Measurements from ENCODE around the gene TBX4. TPM values are rescaled to one million over a fixed set of nuclear protein-coding genes. Genes with fewer than 3 reads are reported as not detected.
"Not testable (repeated sequence)": the region's sequence is repeated elsewhere in the genome, so short reads cannot be mapped to it uniquely, and the experiment has no call there.

Gene TBX4
- total RNA-seq, 1 experiment from 2014 or later = not detected

DNA sequence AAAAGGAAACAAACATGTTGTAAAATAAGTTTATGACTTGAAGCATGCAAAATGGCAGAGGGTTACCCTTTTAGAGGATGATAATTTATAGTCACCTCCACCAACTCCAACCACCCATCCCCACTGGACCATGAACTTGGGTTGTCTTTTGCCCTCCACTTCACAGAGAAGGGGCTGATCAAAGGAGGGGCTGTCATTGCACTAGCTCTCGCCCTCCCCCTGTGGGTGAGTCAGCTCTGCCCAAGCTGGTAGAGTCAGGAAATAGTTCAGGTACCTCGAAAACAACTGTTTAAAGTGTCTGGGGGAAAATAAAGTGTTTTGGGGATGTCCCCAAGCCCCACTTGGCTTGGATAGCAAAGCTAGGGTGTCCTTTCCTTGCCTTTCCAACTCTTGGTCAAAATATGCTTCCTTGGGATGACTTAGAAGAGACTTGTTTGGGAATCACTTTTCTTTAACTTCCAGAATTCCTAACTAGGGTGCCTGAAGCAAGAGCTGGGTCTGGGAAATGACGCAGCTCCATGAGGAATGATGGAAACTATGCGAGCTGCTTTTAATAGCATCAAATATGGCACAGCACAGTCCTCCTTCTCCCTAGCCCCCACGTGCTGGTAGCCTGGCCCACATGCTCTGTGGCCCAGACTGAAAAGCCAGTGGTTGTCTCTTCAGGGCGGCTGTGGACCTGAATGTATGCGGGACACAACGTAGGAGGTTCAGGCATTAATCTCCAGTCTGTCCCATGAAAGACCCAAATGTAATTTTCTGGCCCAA lies 40.7 kb downstream of the TBX4 start:
- Histone ChIP-seq H3K27ac (no peak overlapping the region), H3K9me3 (ENCODE audit: insufficient read depth, low read depth) (no peaks in the 10 kb centered on the region), H3K9me2 (ENCODE audit: insufficient read depth) (no peaks in the 10 kb centered on the region), H3K27me3 (ENCODE audit: insufficient read depth, low read depth) (no peaks in the 10 kb centered on the region), H2AFZ (no peak overlapping the region), H3K36me3 (ENCODE audit: low read depth) (no peaks in the 10 kb centered on the region), H4K20me1 (ENCODE audit: insufficient read depth) (no peaks in the 10 kb centered on the region), H3K79me2 (ENCODE audit: low read depth) (no peaks in the 10 kb centered on the region), H3F3A (ENCODE audit: insufficient read depth, low read depth) (peaks cover 3% of the 10 kb centered on the region; the same call in 1 of the 2 replicates), H3K4me2 (no peak overlapping the region), H3K4me3 (no peak overlapping the region), H3K4me1 (replicated peaks; ENCODE audit: insufficient read depth) (peaks cover 17% of the 10 kb centered on the region)
- DNase-seq = no peak
- TF ChIP-seq EZH2 (IDR thresholded peaks at IDR 0.05; ENCODE audit: low read depth) = no peak
- TF ChIP-seq, protein P1, sequence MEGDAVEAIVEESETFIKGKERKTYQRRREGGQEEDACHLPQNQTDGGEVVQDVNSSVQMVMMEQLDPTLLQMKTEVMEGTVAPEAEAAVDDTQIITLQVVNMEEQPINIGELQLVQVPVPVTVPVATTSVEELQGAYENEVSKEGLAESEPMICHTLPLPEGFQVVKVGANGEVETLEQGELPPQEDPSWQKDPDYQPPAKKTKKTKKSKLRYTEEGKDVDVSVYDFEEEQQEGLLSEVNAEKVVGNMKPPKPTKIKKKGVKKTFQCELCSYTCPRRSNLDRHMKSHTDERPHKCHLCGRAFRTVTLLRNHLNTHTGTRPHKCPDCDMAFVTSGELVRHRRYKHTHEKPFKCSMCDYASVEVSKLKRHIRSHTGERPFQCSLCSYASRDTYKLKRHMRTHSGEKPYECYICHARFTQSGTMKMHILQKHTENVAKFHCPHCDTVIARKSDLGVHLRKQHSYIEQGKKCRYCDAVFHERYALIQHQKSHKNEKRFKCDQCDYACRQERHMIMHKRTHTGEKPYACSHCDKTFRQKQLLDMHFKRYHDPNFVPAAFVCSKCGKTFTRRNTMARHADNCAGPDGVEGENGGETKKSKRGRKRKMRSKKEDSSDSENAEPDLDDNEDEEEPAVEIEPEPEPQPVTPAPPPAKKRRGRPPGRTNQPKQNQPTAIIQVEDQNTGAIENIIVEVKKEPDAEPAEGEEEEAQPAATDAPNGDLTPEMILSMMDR (conservative IDR thresholded peaks at IDR 0.05) = no peak
- BruUV-seq (replicated peaks) = no TSS peak
- CTCF ChIA-PET = no interaction called here
- POLR2A ChIA-PET (ENCODE audit: unreplicated experiment) = interaction anchor here (0.6 kb wide), 1 partner anchor 10 kb away, joined by 3 read pairs; no protein-coding TSS in a partner anchor
- intact Hi-C loops (cut with micrococcal nuclease; ENCODE audit: unreplicated experiment) = no loop called here

GRCh38 chr17:61493830-61494324 lies 41.7 kb downstream of the TBX4 start:
- H3K4me3 ChIP-seq; intact Hi-C loops (cut with micrococcal nuclease; ENCODE audit: unreplicated experiment); H3K36me3 ChIP-seq (ENCODE audit: low read depth); H3F3A ChIP-seq (ENCODE audit: insufficient read depth, low read depth); H4K20me1 ChIP-seq (ENCODE audit: insufficient read depth); H3K79me2 ChIP-seq (ENCODE audit: low read depth); DNase-seq; H3K4me2 ChIP-seq; H3K9me2 ChIP-seq (ENCODE audit: insufficient read depth); H3K27ac ChIP-seq; CTCF ChIA-PET; H3K27me3 ChIP-seq (ENCODE audit: insufficient read depth, low read depth); H3K9me3 ChIP-seq (ENCODE audit: insufficient read depth, low read depth); H2AFZ ChIP-seq; BruUV-seq (replicated peaks): not testable (repeated sequence)
- POLR2A ChIA-PET (ENCODE audit: unreplicated experiment) = interaction anchor here (0.6 kb wide), 1 partner anchor 1223 kb away, joined by 5 read pairs; no protein-coding TSS in a partner anchor
- H3K4me1 ChIP-seq (replicated peaks; ENCODE audit: insufficient read depth) = peaks cover 17% of the 10 kb centered on the region

DNA sequence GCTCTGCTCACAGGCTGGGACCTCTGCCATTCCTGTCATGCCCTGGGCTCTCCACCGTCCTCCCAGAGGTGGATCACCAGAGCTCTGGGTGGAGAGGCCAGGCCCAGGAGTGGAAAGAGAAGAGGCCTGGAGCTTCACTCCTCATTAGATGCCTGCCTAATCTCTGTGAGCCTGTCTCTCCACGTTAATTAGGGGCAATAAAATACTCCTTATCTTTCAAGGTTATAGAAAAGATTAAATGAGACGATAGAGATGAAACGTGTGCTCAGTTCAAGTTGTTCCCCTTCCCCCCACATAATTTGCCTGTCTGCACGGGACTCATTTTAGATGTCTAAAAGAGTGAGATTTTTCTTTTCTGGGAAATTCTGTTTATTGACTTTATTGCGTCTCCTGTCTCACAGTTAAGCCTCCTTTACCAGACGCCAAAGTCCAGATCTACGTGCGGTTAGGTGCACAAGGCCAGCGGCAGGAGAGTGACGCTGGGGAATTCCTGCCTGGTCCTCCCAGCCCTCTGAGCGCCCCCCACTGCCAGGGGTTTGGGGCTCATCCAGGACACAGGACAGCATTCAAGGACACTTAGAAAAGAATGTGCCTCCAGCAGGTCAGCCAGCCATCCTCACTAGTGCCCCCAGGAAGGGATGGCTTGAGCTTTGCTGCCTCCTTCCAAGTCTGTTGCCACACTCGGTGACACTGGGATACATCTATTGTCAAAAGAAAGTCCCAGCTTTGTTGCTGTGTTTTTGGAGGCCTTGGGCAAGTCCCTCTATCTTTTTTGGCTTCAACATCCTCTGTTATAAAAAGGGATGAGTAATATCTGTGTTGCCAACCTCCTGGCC lies 42.3 kb downstream of the TBX4 start:
- no peak for DNase-seq
- no peaks in the 10 kb centered on the region for H3K9me2 ChIP-seq (ENCODE audit: insufficient read depth)
- H3K27me3 ChIP-seq (ENCODE audit: insufficient read depth, low read depth) = no peaks in the 10 kb centered on the region
- TF ChIP-seq EZH2 (IDR thresholded peaks at IDR 0.05; ENCODE audit: low read depth) = no peak
- TF ChIP-seq, protein P1 (conservative IDR thresholded peaks at IDR 0.05) = no peak
- no peaks in the 10 kb centered on the region for H3K36me3 ChIP-seq (ENCODE audit: low read depth)
- H3K9me3 ChIP-seq (ENCODE audit: insufficient read depth, low read depth) = no peaks in the 10 kb centered on the region
- no peaks in the 10 kb centered on the region for H4K20me1 ChIP-seq (ENCODE audit: insufficient read depth)
- peaks cover 17% of the 10 kb centered on the region for H3K4me1 ChIP-seq (replicated peaks; ENCODE audit: insufficient read depth)
- no peak overlapping the region for H3K4me3 ChIP-seq
- H3F3A ChIP-seq (ENCODE audit: insufficient read depth, low read depth) = peaks cover 3% of the 10 kb centered on the region; the same call in 1 of the 2 replicates
- no peak overlapping the region for H2AFZ ChIP-seq
- H3K79me2 ChIP-seq (ENCODE audit: low read depth) = no peaks in the 10 kb centered on the region
- intact Hi-C loops (cut with micrococcal nuclease; ENCODE audit: unreplicated experiment) = no loop called here
- ChIA-PET CTCF (no interaction called here), POLR2A (ENCODE audit: unreplicated experiment) (interaction anchor here (0.6 kb wide), 1 partner anchor 1222 kb away, joined by 5 read pairs; no protein-coding TSS in a partner anchor)
- no peak overlapping the region for H3K4me2 ChIP-seq
- no TSS peak for BruUV-seq (replicated peaks)
- H3K27ac ChIP-seq = no peak overlapping the region

All from PC-9 (cell line).